ENCODE data around the gene TBC1D8B. TPM values are rescaled to one million over a fixed set of nuclear protein-coding genes. Genes with fewer than 3 reads are reported as not detected.
"Not testable (repeated sequence)": the region's sequence is repeated elsewhere in the genome, so short reads cannot be mapped to it uniquely, and the experiment has no call there.

TBC1D8B gene
- 10.9 TPM for polyA plus RNA-seq (2013, experiment 1 of 2; ENCODE audit: insufficient read length)
- 11.0 TPM for polyA plus RNA-seq (2013, experiment 2 of 2; ENCODE audit: insufficient read length)

GRCh38 chrX:106802388-106803275 lies at the start of gene TBC1D8B:
TBC1D8B (plus strand) TSS chrX:106802673; CDS start chrX:106802854, 181 bp downstream.
- peak; percentile 94 for DNase-seq

- DNase-seq: not testable (repeated sequence)
Measured at GRCh38 chrX:106769288-106769687, 33.2 kb upstream of the TBC1D8B start.

- DNase-seq: no peak
Measured at GRCh38 chrX:106774981-106775380, 27.5 kb upstream of the TBC1D8B start.

GRCh38 chrX:106780264-106780663 lies 22.2 kb upstream of the TBC1D8B start:
- no peak for DNase-seq

GRCh38 chrX:106780664-106781377 lies 21.7 kb upstream of the TBC1D8B start:
- DNase-seq: no peak

GRCh38 chrX:106783716-106784115 lies 18.8 kb upstream of the TBC1D8B start:
- no peak for DNase-seq

GRCh38 chrX:106791495-106791894 lies 11.0 kb upstream of the TBC1D8B start:
- DNase-seq: no peak

GRCh38 chrX:106802063-106802387 lies 448 bp upstream of the TBC1D8B start:
- DNase-seq: no peak

GRCh38 chrX:106811131-106811910 lies 8.8 kb downstream of the TBC1D8B start:
- no peak for DNase-seq

- DNase-seq: not testable (repeated sequence)
Measured at GRCh38 chrX:106812930-106813329, 10.5 kb downstream of the TBC1D8B start.

- not testable (repeated sequence) for DNase-seq
Measured at GRCh38 chrX:106814093-106814492, 11.6 kb downstream of the TBC1D8B start.

GRCh38 chrX:106862972-106863688 lies 60.7 kb downstream of the TBC1D8B start:
- DNase-seq: no peak

GRCh38 chrX:106863697-106864096 lies 61.2 kb downstream of the TBC1D8B start:
- DNase-seq: no peak

- not testable (repeated sequence) for DNase-seq
Measured at GRCh38 chrX:106872796-106873195, 70.3 kb downstream of the TBC1D8B start.

- DNase-seq: no peak
Measured at GRCh38 chrX:106874075-106874474, 71.6 kb downstream of the TBC1D8B start.

- DNase-seq: peak; percentile 14
Measured at GRCh38 chrX:106875151-106875550, 72.7 kb downstream of the TBC1D8B start.

- no peak for DNase-seq
Measured at GRCh38 chrX:106889468-106889867, 87.0 kb downstream of the TBC1D8B start.

GRCh38 chrX:106891762-106892460 lies 89.4 kb downstream of the TBC1D8B start:
- DNase-seq: no peak

GRCh38 chrX:106894392-106894909 lies 92.0 kb downstream of the TBC1D8B start:
- peak; percentile 61 for DNase-seq

- peak; percentile 70 for DNase-seq
Measured at GRCh38 chrX:106894978-106895452, 92.5 kb downstream of the TBC1D8B start.

- DNase-seq: peak; percentile 37
Measured at GRCh38 chrX:106897259-106897658, 94.8 kb downstream of the TBC1D8B start.
